ENCODE measurements around the gene MIF.
"Not testable (repeated sequence)": the region's sequence is repeated elsewhere in the genome, so short reads cannot be mapped to it uniquely, and the experiment has no call there.

MIF gene

GRCh38 chr22:23893945-23894709 lies at the start of gene MIF:
MIF (plus strand) TSS chr22:23894383; CDS start chr22:23894475, 92 bp downstream.
- DNase-seq (ENCODE audit: extremely low spot score, insufficient read length, low read depth) (peak; percentile 94), FAIRE-seq (peak; percentile 94)

GRCh38 chr22:23844739-23845202 lies 49.4 kb upstream of the MIF start:
- FAIRE-seq (no peak), DNase-seq (ENCODE audit: extremely low spot score, insufficient read length, low read depth) (no peak)

GRCh38 chr22:23845265-23846080 lies 48.7 kb upstream of the MIF start:
- no peak for FAIRE-seq

GRCh38 chr22:23846081-23846469 lies 48.1 kb upstream of the MIF start:
- DNase-seq (ENCODE audit: extremely low spot score, insufficient read length, low read depth) (no peak), FAIRE-seq (no peak)

More at GRCh38 chr22:23845265-23846080, 48.7 kb upstream of the MIF start:
- no peak for DNase-seq (ENCODE audit: extremely low spot score, insufficient read length, low read depth)

- DNase-seq (ENCODE audit: extremely low spot score, insufficient read length, low read depth) (no peak), FAIRE-seq (no peak)
Observed at GRCh38 chr22:23847310-23847920, 46.8 kb upstream of the MIF start.

- no peak for DNase-seq (ENCODE audit: extremely low spot score, insufficient read length, low read depth)
- no peak for FAIRE-seq
Observed at GRCh38 chr22:23847991-23848864, 46.0 kb upstream of the MIF start.

- FAIRE-seq: peak; percentile 90
- peak; percentile 65 for DNase-seq (ENCODE audit: extremely low spot score, insufficient read length, low read depth)
Observed at GRCh38 chr22:23849009-23850006, 44.9 kb upstream of the MIF start.

- FAIRE-seq (peak; percentile 90), DNase-seq (ENCODE audit: extremely low spot score, insufficient read length, low read depth) (peak; percentile 52)
Observed at GRCh38 chr22:23850136-23850611, 44.0 kb upstream of the MIF start.

- FAIRE-seq (no peak), DNase-seq (ENCODE audit: extremely low spot score, insufficient read length, low read depth) (no peak)
Observed at GRCh38 chr22:23856721-23857605, 37.2 kb upstream of the MIF start.

GRCh38 chr22:23857606-23858483 lies 36.3 kb upstream of the MIF start, which contains the start of gene SLC2A11:
SLC2A11 (plus strand) TSS chr22:23857875; CDS start chr22:23858000, 125 bp downstream.
- FAIRE-seq (peak; percentile 99), DNase-seq (ENCODE audit: extremely low spot score, insufficient read length, low read depth) (peak; percentile 95)

- no peak for DNase-seq (ENCODE audit: extremely low spot score, insufficient read length, low read depth)
- FAIRE-seq: no peak
Observed at GRCh38 chr22:23858484-23858815, 35.7 kb upstream of the MIF start.

GRCh38 chr22:23859201-23859600 lies 35.0 kb upstream of the MIF start:
- no peak for FAIRE-seq
- DNase-seq (ENCODE audit: extremely low spot score, insufficient read length, low read depth): no peak

GRCh38 chr22:23860187-23860586 lies 34.0 kb upstream of the MIF start:
- FAIRE-seq: not testable (repeated sequence)

GRCh38 chr22:23862103-23862502 lies 32.1 kb upstream of the MIF start:
- DNase-seq (ENCODE audit: extremely low spot score, insufficient read length, low read depth) (no peak), FAIRE-seq (peak; percentile 77)

More at GRCh38 chr22:23860187-23860586, 34.0 kb upstream of the MIF start:
- DNase-seq (ENCODE audit: extremely low spot score, insufficient read length, low read depth): not testable (repeated sequence)

- not testable (repeated sequence) for FAIRE-seq; DNase-seq (ENCODE audit: extremely low spot score, insufficient read length, low read depth)
Observed at GRCh38 chr22:23864499-23865154, 29.6 kb upstream of the MIF start.

- FAIRE-seq (no peak), DNase-seq (ENCODE audit: extremely low spot score, insufficient read length, low read depth) (no peak)
Observed at GRCh38 chr22:23868580-23868979, 25.6 kb upstream of the MIF start.

Measured in GM18507 (cell line).